ENCODE measurements around the gene ENTPD1.

- TF ChIP-seq, protein P1, sequence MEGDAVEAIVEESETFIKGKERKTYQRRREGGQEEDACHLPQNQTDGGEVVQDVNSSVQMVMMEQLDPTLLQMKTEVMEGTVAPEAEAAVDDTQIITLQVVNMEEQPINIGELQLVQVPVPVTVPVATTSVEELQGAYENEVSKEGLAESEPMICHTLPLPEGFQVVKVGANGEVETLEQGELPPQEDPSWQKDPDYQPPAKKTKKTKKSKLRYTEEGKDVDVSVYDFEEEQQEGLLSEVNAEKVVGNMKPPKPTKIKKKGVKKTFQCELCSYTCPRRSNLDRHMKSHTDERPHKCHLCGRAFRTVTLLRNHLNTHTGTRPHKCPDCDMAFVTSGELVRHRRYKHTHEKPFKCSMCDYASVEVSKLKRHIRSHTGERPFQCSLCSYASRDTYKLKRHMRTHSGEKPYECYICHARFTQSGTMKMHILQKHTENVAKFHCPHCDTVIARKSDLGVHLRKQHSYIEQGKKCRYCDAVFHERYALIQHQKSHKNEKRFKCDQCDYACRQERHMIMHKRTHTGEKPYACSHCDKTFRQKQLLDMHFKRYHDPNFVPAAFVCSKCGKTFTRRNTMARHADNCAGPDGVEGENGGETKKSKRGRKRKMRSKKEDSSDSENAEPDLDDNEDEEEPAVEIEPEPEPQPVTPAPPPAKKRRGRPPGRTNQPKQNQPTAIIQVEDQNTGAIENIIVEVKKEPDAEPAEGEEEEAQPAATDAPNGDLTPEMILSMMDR (IDR thresholded peaks at IDR 0.05): no peak
- no peak for TF ChIP-seq ZFX (IDR thresholded peaks at IDR 0.05; ENCODE audit: borderline replicate concordance)
Measured at GRCh38 chr10:95876756-95877155, 120.8 kb downstream of the ENTPD1 start.
